Inflammatory macrophage treated with lipopolysaccharide for 4 hours (primary cell): Measurements from ENCODE around the gene KRT35.
"Not testable (repeated sequence)": the region's sequence is repeated elsewhere in the genome, so short reads cannot be mapped to it uniquely, and the experiment has no call there.

Source experiments
- DNase-seq: peaks from one replicate; pipeline ENCODE4 v3.0.0-alpha.2; 2020

Gene KRT35

GRCh38 chr17:41452281-41452680 lies 28.7 kb downstream of the KRT35 start:
- no peak for DNase-seq

- DNase-seq, result no peak
Observed at GRCh38 chr17:41451154-41451728, 29.7 kb downstream of the KRT35 start.

GRCh38 chr17:41449008-41449407 lies 31.9 kb downstream of the KRT35 start:
- no peak for DNase-seq

GRCh38 chr17:41448506-41448905 lies 32.4 kb downstream of the KRT35 start:
- no peak for DNase-seq

GRCh38 chr17:41446806-41447205 lies 34.1 kb downstream of the KRT35 start:
- no peak for DNase-seq

- DNase-seq, result no peak
Observed at GRCh38 chr17:41444640-41445039, 36.3 kb downstream of the KRT35 start.

GRCh38 chr17:41444186-41444585 lies 36.8 kb downstream of the KRT35 start:
- no peak for DNase-seq

GRCh38 chr17:41442739-41443138 lies 38.2 kb downstream of the KRT35 start:
- no peak for DNase-seq

- DNase-seq, result no peak
Observed at GRCh38 chr17:41440531-41441033, 40.4 kb downstream of the KRT35 start, which contains the start of gene KRT38. Gene KRT38 (minus strand): TSS chr17:41440983. CDS start chr17:41440921, 62 bp downstream.

- no peak for DNase-seq
Observed at GRCh38 chr17:41439375-41439774, 41.6 kb downstream of the KRT35 start.

- DNase-seq, result no peak
Observed at GRCh38 chr17:41437769-41438168, 43.2 kb downstream of the KRT35 start.

GRCh38 chr17:41437254-41437653 lies 43.7 kb downstream of the KRT35 start:
- DNase-seq, result no peak

GRCh38 chr17:41434415-41434814 lies 46.5 kb downstream of the KRT35 start:
- no peak for DNase-seq

- no peak for DNase-seq
Observed at GRCh38 chr17:41434005-41434404, 46.9 kb downstream of the KRT35 start.

GRCh38 chr17:41433586-41433985 lies 47.4 kb downstream of the KRT35 start:
- DNase-seq, result no peak

- not testable (repeated sequence) for DNase-seq
Observed at GRCh38 chr17:41430376-41430775, 50.6 kb downstream of the KRT35 start.

- no peak for DNase-seq
Observed at GRCh38 chr17:41429667-41430066, 51.3 kb downstream of the KRT35 start.

GRCh38 chr17:41428591-41429291 lies 52.2 kb downstream of the KRT35 start:
- DNase-seq, result no peak
